HG03159 (cell line): Measurements from ENCODE around the gene FAM114A2.
"Not testable (repeated sequence)": the region's sequence is repeated elsewhere in the genome, so short reads cannot be mapped to it uniquely, and the experiment has no call there.

ENCODE experiments used
- ATAC-seq: cut with Tn5 transposase; IDR thresholded peaks from one replicate; pipeline ENCODE4 v1.9.1; 2021; ENCODE audit warnings: mild to moderate bottlenecking, moderate library complexity; ENCODE audit not compliant: unreplicated experiment

The FAM114A2 gene

DNA sequence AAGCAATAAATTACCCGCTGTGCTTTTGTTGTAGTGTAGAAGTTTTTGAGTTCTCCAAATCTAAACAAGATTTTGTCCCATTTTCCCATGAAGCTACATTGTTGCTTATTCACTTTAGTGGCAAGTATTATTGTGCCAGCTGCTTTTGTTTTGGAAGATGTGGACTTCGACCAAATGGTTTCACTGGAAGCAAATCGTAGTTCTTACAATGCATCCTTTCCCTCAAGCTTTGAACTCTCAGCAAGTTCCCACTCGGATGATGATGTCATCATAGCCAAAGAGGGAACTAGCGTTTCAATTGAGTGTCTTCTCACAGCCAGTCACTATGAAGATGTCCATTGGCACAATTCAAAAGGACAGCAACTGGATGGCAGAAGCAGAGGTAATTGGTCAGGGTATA, 10.9 kb upstream of the FAM114A2 start:
- ATAC-seq: no peak

GRCh38 chr5:154047324-154047723, 8.6 kb upstream of the FAM114A2 start:
- peak; percentile 54 for ATAC-seq

- no peak for ATAC-seq
Measured at GRCh38 chr5:154046486-154046885, 7.8 kb upstream of the FAM114A2 start.

- ATAC-seq: no peak
Measured at GRCh38 chr5:154044581-154044980, 5.9 kb upstream of the FAM114A2 start.

GRCh38 chr5:154044099-154044498, 5.4 kb upstream of the FAM114A2 start:
- no peak for ATAC-seq

DNA sequence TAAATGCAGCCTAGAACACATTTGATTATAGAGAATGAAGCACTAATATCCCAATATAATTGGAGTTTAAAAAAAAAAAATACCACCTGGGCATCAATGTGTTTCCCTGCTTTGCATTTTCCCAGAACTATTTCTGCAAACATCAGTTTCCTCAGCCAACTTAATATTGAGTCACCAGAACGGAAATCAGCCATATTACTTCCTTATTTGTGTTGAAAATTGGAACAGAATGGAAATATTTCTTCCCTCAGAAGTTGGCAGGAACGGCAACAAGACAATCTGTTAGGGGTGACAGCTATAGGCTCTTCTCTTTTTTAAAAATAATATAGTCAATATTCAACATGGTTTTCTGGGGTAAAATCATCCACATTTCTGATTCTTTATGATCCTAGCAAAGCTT, 4.1 kb upstream of the FAM114A2 start:
- no peak for ATAC-seq

GRCh38 chr5:154039458-154039829, 734 bp upstream of the FAM114A2 start:
- ATAC-seq: no peak

- peak; percentile 62 for ATAC-seq
Measured at GRCh38 chr5:154038261-154038706, 426 bp downstream of the FAM114A2 start.

DNA sequence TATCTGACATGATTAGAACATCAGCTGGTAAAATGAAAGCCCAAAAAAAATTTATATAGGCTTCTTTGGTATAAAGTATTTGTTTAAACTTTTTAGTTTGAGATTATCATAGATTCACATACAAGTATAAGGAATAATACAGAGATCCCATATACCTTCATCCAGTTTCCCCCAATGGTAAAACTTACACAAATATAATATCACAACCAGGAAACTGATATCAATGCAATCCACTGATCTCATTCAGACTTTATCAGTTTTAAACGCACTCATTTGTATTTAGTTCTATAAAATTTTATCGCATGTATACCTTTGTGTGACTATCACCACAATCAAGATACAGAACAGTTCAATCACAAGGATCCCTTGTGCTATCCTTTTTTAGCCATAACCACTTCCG, 3.8 kb downstream of the FAM114A2 start:
- ATAC-seq: no peak

GRCh38 chr5:154031937-154032489, 6.7 kb downstream of the FAM114A2 start:
- ATAC-seq: no peak

DNA sequence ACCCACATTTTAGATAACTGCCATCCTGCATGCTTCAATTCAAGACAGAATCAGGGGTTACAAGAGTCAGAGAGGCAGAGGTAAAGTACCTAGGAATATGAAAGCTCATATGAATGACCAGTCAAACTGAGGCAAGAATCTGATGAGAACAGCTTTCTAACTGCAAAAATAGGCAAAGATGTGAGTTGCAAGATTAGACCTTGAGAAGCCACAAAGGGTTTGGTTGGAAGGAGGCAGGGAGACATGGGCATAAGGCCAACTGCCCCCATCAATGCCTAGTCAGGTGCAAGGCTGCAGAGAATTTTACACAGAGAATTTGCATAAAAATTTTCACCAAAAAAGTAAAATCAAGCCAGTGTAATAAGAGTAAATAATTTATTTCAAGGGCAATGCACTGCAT, 12.8 kb downstream of the FAM114A2 start:
- no peak for ATAC-seq

- ATAC-seq: not testable (repeated sequence)
Measured at GRCh38 chr5:154018919-154019318, 19.8 kb downstream of the FAM114A2 start.

DNA sequence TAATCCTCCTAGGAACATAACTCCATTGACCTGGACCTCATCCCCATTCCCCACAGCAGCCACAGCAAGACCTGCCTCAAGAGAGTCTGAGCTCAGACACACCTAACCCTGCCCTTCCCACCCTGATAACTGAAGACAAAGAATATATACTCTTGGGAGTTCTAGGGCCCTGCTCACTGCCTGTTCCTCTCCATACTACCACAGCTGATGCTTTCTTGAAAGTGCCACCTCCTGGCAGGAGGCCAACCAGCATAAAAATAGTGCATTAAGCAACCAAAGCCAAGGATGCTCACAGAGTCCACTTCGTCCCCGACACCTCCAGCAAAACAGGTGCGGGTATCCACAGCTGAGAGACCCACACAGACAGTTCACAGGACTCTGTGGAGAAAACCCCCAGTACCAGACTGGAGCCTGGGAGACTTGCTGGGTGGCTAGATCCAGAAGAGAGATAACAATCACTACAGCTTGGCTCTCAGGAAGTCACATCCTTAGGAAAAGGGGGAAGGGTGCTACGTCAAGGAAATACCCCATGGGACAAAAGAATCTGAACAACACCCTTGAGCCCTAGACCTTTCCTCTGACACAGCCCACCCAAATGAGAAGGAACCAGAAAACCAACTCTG, 23.5 kb downstream of the FAM114A2 start:
- ATAC-seq: no peak

DNA sequence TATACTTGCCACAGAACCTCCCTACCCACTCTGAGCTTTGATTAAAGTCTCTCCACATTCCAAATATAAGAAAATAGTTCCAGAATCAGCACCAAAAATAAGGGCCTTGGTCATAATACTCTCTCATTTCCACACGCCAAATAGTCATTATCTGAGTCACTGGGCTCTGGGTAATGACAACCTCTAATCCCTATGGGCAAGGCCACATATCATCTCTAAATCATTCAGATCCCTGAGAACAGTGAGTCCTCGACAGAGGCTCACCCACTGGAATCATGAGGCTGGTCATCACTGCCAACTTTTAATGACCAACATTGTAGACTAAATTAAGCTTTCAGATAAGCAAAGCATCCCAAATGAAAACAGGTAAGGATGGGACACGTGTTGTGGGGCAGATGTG, 28.1 kb downstream of the FAM114A2 start:
- no peak for ATAC-seq

DNA sequence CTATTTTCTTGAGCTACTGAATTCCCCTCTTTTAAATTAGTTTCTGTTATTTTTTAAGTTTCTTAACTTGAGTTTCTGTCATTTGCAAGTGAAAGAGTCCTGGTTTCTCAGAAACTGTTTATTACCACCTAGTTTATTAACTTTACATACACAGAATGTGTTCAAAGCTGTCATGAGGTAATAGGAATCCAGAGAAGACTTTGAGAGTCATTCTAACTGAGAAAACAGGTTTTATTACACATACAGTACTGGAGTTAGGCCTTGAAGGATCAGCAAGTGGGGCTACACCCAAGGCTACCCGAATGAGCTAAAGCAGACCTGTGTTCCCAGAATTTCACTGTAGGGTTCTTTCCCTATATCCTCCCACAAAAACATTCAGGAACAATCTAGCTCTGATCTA, 33.1 kb downstream of the FAM114A2 start:
- no peak for ATAC-seq

- ATAC-seq: no peak
Measured at GRCh38 chr5:154002511-154003020, 36.1 kb downstream of the FAM114A2 start.

DNA sequence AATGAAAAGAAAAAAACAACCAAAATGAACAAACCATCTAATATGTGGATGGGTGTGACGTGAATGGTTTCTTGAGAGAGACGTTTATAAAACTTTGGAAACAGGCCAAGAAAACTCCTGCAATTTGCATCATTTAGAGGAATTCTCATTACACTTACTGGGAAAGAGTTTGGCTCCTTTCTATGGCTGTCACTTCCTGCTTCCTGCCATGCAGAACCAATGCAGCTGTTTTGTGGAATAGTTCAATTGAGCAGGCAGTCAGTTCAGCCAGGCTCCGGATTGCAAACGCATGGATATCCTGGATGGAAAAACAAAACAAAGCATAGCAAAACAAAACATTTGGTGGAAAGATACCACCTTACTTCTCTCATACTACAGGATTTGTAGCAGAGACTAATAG, 36.6 kb downstream of the FAM114A2 start:
- no peak for ATAC-seq

- no peak for ATAC-seq
Measured at GRCh38 chr5:154000703-154001102, 38.0 kb downstream of the FAM114A2 start.

GRCh38 chr5:153999995-154000394, 38.7 kb downstream of the FAM114A2 start:
- ATAC-seq: no peak

DNA sequence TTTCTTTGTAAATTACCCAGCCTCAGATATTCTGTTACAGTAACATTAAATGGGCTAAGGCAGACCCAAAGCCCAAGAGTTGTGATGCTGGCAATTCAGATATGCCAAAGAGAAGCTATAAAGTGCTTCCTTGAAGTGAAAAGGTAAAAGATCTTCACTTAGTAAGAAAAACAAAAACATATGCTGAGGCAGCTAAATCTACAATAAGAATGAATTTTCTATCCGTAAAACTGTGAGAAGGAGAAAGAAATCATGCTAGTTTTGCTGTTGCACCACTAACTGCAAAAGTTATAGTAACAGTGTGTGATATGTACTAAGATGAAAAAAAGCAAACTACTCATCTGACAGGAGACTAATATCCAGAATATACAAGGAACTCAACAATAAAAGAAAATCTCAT, 39.9 kb downstream of the FAM114A2 start:
- ATAC-seq: no peak

- no peak for ATAC-seq
Measured at GRCh38 chr5:153998010-153998409, 40.7 kb downstream of the FAM114A2 start.

- no peak for ATAC-seq
Measured at GRCh38 chr5:153991168-153991567, 47.5 kb downstream of the FAM114A2 start.

DNA sequence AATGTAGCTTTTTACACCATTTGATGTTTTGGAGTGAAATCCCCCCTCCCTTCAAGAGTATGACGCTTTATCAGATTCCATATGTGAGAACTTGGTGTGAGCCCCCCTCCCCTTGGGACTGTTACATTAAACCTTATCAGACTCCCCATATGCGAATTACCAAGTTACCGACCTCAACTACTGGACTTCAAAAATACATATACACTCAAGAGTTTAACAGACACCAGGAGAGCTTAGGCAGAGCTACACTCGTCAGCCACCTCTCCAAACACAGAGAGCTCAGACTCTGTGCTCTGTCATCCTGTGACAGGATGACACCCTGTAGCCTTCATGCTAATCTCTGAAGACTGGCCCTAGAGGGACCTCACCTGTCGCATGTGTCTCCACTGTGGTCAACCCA, 50.2 kb downstream of the FAM114A2 start:
- no peak for ATAC-seq
